ENCODE measurements around the gene TSPY3.
"Not testable (repeated sequence)": the region's sequence is repeated elsewhere in the genome, so short reads cannot be mapped to it uniquely, and the experiment has no call there.

The TSPY3 gene

GRCh38 chrY:9398121-9398520 is at the start of gene TSPY3:
TSS of gene TSPY3 (plus strand) at chrY:9398421. CDS start at chrY:9398467, 46 bp downstream.
- not testable (repeated sequence) for DNase-seq (ENCODE audit: low read depth); H3K4me3 ChIP-seq (replicated peaks; ENCODE audit: low read depth, low read length)

- H3K4me3 ChIP-seq (replicated peaks; ENCODE audit: low read depth, low read length); DNase-seq (ENCODE audit: low read depth): not testable (repeated sequence)
Observed at GRCh38 chrY:9357497-9357896, 40.7 kb upstream of the TSPY3 start, which contains the start of gene TSPY8. TSS of gene TSPY8 (plus strand) at chrY:9357797. CDS start at chrY:9357843, 46 bp downstream.

DNA sequence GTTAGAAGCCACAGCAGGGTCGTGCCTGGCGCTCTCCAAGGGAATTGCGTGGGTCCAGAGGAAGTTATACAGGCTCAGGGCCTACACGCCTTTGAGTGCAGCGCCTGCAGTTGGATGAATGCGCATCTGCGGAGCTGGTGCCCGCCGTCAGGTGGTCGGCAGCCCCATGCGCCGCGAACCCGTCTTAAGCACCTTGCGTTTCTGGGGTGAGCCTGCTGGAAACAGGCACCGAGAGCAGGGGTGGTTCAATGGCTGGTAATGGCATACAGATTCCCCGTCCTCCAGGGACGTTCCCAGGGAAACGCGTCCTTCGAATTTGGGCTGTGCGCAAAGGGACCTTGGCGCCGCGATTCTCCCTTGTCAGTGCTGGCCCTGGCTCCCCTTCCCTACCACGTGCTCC is 1.7 kb upstream of the TSPY3 start:
- DNase-seq (ENCODE audit: low read depth); H3K4me3 ChIP-seq (replicated peaks; ENCODE audit: low read depth, low read length): not testable (repeated sequence)

Data from fibroblast of pulmonary artery (primary cell).